HG03060 (cell line): ENCODE results near the gene CST3.
"Not testable (repeated sequence)": the region's sequence is repeated elsewhere in the genome, so short reads cannot be mapped to it uniquely, and the experiment has no call there.

Source experiments
- ATAC-seq: cut with Tn5 transposase; IDR thresholded peaks from one replicate; pipeline ENCODE4 v1.9.1; 2021; ENCODE audit warnings: low read depth, moderate number of reproducible peaks; ENCODE audit not compliant: unreplicated experiment

Gene CST3

DNA sequence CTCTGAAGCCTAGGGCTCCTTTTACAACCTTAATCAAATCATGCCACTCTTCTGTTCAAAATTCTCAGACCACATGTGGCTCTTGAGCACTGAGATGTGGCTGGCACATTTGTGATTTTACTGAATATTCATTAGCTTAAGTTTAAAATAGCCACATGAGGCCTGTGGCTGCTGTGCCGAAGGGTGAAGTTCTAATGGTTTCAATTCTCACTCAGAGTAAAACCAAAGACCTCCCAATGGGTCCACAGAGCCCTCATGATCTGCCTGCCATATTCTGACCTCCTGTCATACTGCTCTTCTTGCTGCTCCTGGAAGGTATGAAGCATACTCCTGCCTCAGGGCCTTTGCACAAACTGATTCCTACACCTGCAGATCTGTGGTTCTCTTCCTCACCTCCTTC, 7.8 kb upstream of the CST3 start:
- no peak for ATAC-seq

DNA sequence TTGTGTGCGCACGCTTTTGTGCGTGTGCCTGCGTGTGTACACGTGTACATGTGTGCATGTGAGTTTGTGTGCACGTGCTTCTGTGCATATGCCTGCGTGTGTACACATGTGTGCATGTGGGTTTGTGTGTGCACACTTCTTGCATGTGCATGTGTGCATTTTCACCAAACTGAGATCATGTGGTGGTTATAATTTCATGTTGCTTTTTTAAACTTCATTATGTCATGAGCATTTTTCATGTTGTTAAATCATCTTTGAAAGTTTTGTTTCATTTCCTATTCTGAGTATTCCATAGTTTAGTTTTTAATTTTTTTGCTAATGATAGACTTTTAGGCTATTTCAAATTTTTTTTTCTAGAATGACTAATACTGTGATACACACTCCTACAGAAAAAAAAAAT, 6.4 kb upstream of the CST3 start:
- no peak for ATAC-seq

DNA sequence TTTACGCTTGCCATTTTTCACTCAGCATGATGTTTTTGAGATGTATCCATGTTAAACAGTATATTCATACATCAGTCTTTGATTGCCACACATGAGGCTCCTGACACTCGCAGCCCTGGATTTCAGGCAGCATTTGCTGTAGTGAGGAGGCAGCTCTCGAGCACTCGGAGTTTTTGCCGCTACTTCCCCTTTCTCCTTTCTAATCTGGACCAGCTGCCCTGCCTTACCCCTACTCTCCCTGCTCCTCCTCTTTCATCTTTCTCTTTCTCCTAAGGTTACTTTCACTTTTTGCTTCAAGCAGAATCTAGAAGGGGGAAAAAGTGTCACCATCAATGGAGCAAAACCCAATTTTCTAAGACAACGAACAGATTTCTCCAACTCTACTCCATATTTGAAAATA, 5.9 kb upstream of the CST3 start:
- ATAC-seq, result no peak

DNA sequence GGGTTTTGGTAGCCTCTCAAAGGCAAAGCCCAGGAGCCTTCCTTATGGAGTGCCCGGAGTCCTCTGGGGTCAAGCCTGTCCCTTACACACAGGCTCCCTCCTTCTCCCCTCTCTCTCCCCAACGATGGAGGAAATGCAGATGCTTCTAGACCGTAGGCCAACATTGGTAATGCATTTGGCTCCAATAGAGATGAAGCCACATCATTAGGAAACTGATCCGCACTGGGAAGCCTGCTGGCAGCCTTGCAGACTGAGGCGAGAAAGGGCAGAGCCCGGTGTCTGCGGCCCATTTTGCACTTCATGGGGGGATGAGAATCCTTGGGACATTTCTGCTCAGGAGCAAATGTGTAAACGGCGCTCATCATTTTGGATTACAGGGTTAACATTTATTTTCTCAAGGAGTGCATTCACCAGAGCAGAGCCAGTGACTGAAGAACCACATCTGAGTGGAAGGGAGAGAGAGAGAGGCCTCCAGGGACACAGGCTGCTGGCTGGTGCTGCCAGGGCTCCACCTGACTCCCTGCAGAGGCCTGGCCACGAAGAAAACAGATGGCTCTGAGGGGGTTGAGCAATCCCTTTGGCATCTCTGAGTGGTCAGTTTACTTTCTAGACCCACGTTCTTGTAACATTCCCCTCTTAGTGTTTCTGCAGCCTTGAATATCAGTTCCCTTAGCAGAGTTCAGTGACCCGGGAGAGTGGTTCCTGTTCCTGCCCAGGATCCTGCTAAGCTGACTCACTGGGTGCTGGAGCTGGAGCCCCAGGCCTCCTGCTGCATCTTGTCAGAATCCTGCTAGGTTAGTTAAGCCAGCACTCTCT, 4.4 kb upstream of the CST3 start:
- no peak for ATAC-seq

DNA sequence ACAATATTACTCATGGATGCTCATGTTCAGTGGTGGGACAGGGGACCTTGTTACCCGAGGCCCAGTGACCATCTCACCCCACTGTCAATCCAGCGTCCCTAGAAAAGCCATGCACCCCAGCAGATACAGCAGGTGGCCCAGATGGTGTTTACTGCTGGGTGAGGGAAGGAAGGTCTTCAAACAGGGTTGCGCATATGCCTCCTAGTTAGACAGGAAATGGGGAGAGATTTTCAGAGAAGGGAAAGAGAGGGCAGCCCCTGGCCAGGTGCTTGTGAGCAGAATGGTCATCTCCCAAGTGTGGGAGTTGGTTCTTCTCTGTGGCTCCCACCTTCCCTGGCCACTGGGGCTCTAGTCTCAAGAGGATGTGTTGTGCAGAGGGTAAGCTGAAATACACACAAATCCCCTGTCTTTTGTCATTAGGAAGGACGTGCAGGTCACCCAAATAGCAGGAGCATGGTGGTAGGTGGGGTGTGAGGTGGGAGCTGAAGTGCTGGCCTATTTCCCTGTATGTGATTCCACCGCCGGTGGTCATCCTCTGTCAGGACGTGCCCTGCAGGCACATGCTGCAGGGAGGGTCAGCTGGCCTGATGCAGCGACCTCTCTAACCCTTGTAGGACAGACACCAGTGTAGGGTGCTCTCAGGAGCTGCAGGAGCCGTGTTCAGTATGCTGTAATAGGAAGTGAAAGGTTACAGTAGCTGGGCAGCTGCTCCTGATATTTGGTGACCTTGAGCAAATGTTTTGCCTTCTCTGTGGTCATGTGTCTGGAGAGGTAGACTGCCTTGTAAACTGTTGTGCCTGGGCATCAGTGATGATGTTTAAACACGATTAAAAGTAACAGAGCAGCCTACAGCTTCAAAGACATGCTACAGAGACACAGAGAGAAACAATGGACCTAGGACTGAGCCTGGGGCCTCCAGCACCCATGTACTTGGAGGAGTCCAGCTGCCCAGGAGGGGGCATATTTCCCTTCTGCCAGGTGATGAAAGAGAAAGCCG, 3.2 kb upstream of the CST3 start:
- no peak for ATAC-seq

DNA sequence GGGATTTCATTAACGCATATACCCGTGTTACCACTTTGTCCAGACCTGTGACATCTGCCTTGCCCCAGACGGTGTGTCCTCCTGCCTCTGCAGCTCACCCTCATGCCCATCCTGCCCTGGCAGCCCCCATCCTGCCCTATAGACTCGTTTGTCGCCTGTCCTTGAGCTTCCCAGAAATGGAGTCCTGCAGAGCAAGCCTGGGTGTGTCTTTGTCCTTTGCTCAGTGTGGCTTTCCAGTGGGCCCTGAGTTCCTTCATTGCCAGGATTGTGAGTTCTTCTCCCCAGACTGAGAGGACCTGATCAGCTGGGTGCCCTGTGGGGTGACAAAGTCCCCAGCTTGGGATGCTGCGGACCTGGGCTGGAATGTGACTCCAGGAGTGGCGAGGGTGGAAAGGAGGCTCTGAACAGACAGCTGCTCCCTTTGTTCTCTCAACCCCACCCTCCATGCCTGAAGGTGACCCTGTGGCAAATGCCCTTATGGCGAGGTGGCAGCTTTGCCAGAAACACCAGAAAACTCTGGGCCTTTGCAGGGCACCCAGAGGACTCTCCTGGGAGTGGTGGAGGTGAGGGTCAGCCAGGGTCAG, 2.4 kb upstream of the CST3 start:
- ATAC-seq, result no peak

DNA sequence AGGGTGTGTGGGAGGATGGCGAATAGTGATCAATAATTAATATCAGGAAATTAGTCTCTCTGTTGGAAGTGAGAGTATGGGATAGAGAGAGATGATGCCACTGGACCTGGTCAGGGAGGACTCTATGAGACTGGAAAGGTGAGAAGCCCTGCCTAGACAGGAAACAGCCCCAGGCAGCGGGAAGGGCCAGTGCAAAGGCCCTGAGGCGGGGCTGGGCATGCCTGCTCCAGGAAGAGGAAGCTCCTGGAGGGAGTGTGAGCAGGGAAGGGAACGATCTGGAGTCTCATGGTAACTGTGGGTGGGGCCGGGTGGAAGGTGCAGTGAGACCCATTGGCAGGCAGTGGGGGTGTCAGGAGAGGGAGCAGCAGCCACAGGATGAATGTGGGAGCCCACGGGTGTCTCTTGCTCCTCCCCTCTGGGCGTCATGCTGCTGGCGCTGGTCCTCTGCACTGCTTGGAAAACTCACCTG, 1.8 kb upstream of the CST3 start:
- ATAC-seq, result no peak

DNA sequence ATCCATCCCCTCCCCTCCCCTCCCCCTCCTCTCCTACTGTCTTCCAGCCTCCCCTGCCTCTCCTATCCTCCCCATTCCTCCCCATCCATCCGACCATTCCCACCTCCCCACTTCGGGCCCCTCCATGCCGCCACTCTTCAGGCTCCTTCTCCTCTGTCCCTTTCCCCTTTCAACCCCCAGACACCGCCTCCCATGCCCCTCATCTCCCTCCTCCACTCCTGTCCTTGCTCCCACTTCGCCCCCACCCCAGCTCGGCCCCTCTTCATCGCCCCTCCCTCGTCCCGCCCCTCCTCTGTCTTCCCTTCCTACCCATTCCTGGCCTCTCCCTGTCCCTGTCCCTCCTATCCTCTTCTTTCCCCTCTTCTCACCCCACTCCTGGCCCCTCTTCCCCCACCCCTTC, 554 bp upstream of the CST3 start:
- no peak for ATAC-seq

DNA sequence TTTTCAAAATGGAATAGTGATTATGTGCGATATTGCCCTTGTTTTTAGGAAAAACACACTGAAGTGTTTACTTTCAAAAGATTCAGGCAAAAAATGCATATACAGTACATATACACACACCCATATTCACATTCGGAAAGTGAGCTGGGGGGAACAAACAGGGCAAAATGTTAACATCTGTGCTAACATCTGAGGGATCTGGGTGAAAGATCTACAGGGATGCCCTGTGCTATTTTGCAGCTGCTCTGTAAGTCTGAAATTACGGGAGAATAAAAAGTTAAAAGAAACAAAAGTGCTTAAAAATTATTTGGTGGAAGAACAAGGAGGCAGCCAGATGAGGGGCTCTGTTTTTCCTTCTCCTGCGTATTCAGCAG, 860 bp downstream of the CST3 start:
- no peak for ATAC-seq

DNA sequence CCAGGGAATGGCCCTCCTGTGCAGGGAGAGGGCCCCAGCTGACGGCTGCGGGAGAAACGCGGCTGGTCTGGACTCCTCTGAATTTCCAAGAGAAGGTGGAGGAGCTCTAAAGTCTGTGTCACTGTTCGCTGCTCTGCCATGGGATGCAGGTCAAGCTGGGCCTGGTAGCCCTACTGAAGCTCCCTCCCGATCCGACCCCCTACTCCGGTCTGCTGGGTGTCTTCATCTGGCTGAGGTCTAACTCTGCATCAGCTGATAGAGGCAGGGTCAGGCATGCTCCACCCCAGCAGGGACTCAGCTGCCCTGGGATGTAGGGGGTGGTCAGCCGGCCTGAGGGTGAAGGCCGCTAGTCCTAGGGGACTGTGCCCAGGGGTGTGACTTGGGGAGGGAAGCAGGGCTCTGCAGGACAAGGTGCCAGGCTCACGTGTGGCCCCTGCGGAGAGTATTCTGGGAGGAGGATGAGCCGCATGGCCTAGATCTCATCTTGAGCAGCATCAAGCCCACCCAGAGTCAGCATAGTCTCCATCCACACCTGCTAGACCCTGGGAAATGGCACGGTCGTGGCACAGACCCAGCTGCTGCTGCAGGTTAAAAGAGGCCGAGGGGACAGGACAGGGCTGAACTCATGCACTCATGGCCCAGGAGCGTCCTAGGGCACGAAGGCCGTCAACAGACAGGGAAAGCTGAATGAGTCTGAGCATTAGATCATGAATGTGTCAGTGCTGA, 1.4 kb downstream of the CST3 start:
- ATAC-seq, result no peak

DNA sequence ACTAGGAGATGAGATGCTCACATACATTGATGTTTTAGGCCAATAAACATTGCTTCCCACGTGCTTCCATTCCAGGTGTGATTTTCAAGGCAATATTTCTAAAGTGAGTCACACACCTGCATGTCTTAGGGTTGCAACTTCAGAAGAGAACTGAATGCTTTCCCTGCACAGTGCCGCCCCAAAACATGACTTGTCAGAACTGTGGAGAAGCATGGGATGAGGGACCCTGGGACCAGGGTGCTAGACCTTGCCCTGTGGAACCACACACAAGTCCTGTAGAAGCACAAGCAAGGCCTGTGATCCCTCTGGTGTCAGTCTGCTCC, 2.0 kb downstream of the CST3 start:
- ATAC-seq, result not testable (repeated sequence)

DNA sequence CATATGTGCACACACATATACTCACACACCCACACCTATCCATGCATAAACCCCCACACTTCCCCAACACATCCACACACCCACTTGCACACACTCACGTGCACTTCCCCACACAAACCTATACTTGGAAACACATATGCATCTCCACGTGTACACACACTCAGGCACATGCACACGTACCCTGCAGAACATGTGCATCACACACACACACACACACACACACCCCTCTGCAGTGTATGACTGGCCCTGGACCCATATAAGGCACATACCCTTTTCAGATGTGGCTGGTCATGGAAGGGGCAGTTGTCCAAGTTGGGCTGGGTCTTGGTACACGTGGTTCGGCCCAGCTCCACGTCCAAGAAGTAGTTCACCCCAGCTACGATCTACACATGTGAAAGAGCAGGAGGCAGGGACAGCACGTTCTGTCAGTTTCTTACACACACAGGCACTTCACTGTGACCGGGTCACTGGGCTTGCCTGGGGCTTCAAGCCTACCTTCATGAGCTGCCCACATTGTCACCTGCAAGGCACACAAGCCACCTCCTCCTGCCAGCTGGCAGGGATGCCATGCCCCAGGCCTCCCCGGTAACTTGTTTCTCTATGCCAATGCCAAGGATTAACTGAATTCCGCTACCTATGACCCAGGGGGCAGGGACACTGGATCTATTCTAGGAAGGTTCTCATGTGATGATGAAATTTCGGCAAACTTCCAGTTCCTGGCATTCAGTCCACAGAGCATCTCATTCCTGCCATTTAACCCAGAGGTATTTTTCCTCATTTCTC, 2.6 kb downstream of the CST3 start:
- ATAC-seq, result no peak

DNA sequence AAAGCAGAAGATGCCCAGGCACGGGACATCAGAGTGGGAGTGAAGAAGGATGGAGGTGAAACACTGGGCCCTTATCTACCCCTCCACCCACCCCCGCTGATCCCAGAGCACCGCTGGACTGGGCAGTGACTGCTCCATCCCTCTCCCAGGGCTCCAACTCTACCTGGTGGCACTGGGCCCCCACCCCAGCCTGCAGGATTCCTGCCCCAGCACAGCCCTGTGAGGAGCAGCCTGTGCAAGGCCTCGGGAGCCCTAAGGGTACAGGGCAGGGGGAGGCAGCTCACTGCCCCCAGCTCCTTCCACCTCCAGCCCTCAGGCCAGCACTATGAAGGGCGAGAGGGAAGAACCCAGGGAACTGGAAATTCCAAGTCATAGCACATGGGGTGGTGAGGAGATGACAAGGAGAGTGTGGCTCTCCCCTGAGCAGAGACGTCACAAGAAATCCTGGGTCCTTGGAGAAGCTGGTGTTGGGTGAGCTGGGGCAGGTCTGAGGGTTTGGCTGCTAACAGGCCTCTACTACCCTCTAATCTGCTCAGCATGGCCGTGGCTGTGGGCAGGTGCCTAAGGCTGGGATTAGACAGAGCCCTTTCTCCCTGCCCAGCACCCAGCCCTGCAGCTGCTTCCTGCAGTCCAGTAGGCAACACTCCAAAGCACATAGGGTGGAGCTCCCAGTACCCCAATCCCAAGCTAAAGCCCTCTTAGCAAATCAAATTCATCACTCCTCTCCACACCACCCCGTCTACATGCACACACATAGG, 3.5 kb downstream of the CST3 start:
- ATAC-seq, result no peak

DNA sequence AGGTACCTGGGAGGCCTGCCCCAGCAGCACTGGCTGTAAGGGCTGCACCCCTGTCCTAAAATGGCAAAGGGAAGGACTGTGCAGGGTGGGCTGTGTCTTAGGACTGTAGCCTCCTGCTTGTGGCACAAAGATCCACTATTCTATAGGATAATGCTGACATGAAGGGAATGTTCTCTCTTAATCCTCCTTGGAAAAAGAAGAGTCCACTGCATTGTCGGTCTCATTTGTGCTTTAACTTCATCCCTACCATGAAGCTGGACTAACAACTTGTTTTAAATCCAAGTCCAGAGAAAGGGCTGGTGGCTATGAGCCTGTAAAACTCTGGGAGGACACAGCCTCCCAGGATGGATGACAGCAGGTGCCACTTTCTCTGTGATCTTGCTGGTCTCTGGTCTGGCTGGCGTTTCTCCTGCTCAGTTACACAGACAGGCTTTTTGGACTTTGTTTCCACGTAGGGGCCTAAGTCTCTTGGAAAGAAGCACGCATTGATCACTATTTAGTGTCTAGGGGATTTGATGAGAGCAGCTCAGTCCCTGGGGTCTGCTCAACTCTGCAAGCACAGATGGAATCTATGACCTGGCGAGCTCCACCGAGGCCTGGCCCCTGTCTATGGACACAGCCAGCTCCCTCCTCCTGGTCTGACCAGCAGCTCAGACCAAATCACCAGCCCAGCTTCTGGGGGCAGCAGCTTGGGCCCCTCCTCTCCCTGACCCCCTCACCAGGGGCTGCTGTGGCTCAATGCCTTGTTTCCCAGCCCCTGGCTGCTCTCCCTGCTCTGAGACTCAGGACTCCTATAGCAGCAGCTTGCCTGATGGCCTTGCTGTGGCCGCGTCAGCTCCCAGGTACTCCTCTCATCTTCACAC, 4.8 kb downstream of the CST3 start:
- ATAC-seq, result no peak

DNA sequence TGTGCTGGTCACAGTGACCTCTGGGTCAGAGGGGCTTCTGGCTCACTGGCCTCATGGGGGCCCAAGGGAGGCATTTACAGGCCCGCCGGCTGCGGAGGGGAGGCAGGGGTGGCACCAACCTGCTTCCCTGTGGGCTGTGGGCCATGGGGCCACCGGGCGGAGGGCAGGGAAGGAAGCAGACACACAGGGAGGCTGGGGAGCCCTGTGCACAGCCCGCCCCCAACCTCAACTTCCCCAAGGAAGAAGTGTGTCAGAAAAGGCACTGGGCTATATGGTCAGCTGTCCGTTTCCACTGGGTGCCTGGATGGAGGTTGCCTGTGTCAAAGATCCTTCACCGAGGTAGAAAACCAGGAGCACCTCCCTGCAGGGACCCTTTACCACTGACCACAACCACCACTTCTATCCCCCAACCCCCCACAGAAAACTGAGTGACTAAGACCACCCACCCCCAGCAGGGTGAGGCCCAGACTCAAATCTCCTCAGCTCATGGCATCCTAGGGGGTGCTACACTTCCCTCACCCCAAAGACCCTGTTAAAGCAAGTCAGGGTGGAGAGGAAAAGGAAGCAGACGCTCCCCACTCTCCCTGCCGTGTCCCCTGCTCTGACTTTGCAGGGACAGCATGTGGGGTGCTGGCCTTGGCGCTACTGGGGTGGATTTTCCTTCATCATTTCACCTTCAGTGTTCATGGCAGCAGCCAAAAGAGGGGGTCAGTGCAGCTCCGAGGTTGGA, 5.6 kb downstream of the CST3 start:
- no peak for ATAC-seq

DNA sequence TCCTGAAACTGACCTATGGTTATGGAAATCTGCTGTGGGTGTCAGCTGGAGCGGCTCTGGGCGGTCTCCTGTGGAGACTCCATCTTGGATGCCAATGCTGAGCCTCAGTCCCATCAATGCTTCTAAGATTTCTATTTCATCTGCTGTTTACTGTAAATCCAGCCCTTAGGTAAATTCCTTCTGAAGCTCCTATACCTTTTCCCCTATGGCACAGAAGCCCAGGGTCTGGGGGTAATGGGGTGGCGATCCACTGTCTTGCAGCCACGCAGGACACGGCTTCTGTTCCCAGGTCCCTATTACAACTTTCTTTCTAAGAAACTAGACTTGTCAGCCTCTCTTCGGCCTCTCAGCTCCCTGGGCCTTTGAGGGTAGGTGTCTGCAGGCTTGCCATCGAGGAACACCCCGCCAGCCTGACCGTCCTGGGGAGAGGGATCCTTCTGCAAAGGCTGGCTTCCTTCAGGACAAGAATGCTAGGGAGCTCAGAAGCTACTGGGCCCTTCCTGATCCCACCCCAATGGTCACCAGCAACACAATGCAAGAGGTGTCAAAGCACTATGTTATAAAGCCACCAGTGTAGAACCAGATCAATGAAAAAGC, 6.4 kb downstream of the CST3 start:
- ATAC-seq, result no peak

DNA sequence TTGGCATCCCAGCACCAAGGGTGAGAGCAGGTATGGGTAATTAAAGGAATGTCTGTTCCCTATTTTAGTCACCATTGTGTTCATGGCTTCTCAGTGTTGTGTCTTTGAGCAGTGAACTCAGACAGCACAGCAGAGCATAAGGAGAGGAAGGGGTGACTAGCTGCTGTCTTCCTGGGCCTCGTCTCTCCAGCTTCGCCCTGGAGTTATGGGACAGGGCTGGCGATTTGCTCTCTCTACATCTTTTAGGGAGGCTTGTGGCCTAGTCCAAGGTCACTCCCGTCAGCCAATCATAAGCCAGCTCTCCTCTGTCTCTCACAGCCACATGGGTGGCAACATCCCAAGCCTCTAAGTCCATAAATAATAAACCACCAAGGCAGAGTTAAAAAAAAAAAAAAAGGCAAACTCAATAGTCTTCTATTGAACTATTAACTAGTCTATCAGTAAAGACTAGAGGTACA, 7.3 kb downstream of the CST3 start:
- ATAC-seq, result no peak
